ENCODE results near the gene ASIP.
"Not testable (repeated sequence)": the region's sequence is repeated elsewhere in the genome, so short reads cannot be mapped to it uniquely, and the experiment has no call there.

ASIP gene

DNA sequence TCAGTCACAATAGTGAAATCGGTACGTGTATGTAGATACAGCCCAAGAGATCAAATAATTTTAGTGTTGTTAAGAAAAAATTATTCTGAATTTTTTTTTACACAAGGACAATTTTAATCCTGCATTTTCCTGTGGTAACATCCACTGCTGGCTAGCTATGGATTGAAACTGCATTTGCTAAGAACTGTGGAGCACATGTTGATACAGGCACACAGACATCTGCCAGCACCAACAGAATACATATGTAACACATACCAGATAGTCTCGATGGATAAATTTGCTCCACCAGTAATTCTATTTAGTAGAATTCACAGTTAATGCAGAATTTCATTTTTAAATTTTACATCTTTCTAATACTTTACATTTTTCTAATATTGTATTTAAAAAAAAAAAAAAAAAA lies 2.2 kb downstream of the ASIP start:
- no peak for DNase-seq

DNA sequence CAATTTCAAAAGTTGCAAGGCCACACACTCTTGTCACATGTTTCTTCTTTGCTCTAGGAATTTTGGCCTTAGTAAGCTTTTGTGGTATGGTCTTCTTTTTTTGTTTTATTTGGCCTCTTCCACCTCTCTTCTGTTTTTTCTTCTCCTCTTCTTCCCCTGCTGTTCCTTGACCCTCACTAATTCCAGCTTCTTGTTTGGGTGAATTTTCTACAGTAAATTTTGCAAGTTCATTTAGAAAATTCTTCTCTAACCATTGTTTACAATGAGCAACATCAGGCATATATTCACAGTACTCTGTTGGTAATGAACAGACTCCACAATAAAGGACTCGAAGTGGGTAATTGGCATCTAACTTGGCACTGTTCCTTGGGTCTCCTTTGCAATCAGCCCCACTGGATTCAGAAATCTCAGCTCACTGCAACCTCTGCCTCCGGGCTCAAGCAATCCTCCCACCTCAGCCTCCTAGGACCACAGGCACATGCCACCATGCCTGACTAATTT lies 5.0 kb downstream of the ASIP start:
- no peak for DNase-seq

DNA sequence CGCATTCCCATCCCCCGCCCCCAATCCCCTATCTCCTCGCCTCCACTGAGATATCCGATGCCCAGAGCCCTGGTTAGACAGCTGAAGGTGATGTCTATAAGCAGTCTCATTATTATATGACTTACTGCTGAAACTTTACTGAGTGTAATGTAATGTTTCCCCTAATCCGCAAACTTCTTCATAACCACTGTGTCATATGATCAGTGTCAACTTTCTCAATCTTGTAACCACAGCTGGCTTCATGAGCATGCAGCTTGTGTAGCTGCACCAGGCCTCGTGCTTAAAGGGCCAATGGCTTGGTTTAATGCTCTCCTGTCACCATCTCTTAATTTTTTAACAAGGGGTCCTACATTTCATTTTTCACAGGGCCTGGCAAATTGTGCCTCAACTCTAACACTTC lies 8.1 kb downstream of the ASIP start:
- no peak for DNase-seq

DNA sequence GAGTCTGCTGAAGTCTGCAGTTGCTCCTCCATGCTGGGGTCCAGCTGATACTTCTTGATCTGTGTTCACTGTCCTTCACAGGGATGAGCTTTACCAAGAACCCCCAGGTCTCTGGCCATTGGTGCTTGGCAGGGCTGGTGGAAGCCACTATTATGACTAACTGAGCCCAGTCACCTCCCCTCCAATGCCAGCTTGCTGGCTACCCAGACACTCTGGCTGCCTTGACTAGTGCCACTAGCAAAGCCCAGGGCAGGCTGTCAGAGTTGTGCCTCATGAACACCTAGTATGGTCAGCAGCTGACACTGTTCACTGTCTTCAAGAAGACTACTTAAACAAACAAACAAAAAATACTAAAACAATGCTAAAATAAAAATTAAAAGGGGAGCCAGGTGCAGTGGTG lies 8.8 kb downstream of the ASIP start:
- no peak for DNase-seq

DNA sequence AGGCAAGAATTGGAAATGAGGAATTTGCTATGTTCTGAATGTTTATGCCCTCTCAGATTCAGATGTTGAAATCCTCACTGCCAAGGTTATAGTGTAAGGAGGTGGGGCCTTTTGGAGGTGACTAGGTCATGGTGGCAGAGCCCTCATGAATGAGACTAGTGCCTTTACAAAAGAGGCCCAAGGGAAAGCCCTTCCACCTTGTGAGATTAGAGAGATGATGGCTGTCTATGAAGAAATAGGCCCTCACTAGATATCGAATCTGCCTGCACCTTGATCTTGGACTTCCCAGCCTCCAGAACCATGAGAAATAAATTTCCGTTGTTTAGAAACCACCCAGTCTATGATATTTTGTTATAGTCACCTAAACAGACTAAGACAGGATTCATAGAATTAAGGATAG lies 10.4 kb downstream of the ASIP start:
- DNase-seq = no peak

DNA sequence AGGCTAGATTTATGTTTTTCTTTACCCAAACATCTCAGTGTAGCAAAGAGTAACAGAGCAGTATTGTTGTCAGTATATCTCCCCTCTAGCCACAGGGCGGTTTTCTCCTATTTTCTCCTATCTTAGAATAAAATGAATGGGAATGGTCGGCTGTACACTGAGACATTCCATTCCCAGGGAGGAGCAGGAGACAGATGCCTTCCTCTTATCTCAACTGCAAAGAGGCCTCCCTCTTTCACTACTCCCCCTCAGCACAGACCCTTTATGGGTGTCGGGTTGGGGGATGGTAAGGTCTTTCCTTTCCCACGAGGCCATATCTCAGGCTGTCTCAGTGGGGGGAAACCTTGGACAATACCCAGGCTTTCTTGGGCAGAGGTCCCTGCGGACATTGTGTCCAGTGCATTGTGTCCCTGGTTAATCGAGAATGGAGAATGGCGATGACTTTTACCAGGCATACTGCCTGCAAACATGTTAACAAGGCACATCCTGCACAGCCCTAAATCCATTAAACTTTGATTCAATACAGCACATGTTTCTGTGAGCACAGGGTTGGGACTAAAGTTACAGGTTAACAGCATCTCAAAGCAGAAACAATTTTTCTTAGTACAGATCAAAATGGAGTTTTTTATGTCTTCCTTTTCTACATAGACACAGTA lies 11.3 kb downstream of the ASIP start:
- DNase-seq = not testable (repeated sequence)

DNA sequence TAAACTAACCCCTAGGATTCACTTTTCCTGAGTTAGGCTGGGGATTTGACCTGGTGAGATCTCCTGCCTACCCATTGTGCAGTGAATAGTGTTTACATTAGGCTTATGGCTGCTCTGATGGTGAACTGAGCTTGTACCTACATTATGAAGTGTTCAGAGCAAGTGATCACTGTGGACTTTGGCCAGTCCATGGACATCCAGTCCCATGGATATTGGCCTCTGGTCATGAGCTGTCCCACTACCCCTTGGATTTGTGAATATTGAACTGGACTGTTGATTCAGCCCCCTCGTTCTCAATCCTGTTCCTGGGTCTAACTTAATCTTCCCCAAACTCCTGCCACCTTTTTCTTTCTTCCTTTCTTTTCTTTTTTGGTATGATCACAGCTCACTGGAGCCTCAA lies 13.8 kb downstream of the ASIP start:
- DNase-seq = no peak

DNA sequence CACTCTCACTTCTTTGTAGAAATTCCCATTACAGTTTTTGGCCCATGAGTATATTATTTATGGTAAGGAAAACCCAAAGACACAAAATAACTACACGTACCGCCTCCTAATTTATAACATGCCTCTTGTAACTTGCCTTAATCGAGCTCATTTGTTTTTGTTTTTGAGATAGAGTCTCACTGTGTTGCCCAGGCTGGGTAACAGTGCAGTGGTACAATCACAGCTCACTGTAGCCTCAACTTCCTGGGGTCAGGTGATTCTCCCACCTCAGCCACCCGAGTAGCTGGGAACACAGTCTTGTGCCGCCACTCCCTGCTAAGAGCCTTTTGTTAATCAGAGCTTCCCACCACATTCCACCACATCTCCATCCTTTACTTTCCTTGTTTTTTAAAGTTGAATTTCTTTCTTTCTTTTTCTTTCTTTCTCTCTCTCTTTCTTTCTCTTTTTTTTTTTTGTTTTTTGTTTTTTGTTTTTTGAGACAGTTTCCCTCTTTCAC lies 15.5 kb downstream of the ASIP start:
- no peak for DNase-seq

DNA sequence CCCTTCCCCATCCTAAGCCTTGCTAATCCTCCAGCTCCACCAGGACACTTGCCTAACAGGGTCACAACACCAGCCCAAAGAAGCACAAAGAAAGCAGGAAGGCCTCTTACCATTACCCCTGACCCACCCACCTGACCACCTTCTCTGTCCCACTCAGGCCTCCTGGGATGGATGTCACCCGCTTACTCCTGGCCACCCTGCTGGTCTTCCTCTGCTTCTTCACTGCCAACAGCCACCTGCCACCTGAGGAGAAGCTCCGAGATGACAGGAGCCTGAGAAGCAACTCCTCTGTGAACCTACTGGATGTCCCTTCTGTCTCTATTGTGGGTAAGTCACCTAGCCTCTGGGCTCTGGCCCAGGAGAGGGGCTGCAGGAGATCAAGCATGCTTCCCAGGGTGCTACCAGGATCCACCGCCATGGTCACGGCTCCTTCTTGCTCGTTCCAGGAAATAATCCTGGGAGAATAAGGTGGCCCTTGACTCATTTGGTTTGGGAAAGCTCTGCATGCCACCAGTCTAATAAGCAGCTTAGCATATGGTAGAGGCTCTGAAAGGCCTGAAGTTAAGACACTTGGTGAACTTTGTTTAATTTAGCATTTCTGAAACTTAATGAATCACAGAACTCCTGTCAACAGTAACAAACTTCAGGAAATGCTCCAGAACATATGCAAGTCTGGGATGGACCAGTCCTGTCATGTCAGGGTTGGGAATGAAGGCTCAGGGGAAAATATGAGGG lies 19.2 kb downstream of the ASIP start:
- DNase-seq = no peak

DNA sequence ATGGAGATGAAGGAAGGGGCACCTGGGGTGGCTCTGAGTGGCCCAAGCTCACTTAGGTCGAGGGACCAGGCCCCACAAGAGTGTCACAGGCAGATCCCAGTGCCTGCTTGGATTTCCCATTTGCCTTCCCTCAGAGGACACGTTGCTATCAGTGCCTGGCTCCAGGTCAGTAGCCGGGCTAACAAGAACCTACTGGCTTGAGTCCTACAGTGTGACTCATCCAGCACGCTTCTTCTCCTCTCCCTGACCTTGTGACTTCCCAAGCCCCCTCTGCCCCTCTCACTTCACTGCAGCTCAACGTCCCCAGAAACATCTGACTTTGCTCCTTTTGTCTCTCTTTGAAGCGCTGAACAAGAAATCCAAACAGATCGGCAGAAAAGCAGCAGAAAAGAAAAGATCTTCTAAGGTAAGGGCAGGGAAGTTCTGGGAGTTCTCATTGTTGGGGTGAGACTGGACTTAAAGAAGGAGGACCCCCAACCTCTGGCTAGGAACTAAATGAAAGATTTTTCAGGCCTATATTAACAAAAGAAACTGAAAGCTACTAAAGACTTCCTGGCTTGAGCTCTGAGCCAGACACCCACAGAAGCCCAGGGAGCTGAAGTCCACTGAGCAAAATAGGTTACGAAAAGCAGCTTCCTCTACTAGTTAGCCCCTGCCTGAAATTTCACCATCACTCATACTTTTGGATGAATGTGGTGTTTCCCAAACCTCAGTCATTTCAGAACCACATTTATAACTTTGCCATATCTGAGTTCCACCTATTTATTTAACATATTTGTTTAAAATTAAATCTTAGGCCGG lies 21.5 kb downstream of the ASIP start:
- DNase-seq = no peak

DNA sequence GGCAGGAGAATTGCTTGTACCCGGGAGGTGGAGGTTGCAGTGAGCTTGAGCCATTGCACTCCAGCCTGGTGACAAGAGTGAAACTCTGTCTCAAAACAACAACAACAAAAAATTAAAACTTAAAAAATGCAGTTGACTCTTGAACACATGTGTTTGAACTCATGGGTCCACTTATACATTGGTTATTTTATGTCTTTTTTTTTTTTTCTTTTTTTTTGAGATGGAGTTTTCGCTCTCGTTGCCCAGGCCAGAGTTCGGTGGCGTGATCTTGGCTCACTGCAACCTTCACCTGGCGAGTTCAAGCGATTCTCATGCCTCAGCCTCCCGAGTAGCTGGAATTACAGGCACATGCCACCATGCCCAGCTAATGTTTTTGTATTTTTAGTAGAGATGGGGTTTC lies 22.2 kb downstream of the ASIP start:
- DNase-seq = not testable (repeated sequence)

DNA sequence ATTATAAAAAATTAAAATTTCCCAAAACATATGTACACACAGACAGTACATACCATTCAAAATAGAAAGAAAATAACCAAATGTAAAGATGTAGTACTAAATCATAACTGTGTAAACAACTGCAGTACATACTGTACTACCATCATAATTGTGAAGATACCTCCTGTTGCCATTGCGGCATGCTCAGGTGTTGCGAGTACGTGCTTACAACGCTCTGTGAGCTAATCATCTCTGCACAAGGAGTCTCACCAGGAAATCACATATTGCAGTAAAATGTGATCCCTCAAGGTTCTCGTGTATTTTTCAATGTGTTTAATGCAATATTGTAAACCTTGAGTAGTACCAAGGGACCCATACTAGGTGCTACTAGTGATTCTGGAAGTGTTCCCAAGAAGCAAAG lies 22.9 kb downstream of the ASIP start:
- no peak for DNase-seq

DNA sequence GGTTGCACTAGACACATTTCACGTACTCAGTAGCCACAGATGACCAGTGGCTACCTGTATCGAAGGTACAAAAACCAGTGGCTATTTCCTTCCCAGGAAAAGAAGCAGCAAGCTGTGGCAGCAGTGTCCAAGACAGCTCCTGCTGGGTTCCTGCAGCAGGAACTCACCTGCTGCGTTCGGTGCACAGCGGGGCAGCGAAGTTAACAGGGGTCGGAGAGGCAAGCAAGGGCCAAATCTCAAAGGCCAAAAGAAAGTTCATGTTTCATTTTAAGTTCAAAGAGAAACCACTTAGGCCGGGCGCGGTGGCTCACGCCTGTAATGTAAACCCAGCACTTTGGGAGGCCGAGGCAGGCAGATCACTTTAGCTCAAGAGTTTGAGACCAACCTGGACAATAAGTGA lies 26.9 kb downstream of the ASIP start:
- no peak for DNase-seq

DNA sequence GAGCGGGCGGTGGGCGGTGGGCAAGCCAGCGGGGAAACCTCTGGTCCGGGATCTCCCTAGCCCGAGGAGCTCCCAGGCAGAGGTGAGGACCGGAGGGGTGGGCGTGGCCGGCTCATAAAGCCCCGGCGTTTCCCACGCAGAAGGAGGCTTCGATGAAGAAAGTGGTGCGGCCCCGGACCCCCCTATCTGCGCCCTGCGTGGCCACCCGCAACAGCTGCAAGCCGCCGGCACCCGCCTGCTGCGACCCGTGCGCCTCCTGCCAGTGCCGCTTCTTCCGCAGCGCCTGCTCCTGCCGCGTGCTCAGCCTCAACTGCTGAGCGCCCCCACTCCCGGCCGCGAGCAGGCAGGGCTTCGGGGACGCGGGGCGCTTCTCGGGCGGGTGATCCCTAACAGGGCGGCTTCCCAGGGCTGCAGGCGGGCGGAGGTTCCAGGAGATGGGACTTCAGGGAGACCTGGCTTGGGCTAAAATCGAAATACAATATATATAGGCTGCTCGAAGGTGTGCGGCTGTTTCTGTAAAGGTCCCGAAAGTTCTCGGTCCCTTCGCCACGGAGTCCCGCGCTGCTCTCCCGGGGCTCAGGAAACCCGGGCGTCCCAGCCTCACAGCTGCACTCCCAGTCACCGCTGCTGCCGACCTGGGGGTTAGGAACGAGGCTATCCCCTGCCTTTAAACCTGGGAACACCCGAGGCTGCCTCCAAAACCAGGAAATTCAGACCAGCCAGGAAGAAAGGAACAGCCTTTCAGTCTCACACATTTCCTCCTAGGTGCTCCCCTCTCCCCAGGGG lies 27.8 kb downstream of the ASIP start:
- no peak for DNase-seq

DNA sequence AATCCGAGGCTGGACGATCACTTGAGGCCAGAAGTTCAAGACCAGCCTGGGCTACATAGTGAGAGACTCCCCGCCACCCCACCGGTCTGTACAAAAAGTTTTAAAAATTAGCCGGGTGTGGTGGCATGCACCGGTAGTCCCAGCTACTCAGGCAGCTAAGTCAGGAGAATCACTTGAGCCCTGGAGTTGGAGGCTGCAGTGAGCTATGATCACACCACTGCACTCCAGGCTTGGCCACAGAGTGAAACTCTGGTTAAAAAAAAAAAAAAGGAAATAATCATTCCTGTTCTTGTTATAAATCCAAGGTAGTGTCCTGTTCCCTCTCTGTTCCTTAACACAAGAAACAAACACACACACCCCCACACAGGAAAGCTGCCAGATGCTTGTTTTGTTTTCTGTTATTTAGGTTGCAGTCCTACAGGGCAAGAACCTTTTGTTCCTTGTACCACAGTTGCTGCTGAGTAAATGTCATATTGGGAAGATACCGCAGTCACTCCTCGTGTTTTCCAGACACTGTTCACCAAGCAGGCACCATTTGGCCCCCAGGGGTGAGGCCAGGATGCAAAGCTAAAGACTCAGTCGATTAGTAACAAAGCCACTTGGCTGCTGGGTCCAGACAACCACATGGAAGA lies 28.9 kb downstream of the ASIP start:
- DNase-seq = no peak

DNA sequence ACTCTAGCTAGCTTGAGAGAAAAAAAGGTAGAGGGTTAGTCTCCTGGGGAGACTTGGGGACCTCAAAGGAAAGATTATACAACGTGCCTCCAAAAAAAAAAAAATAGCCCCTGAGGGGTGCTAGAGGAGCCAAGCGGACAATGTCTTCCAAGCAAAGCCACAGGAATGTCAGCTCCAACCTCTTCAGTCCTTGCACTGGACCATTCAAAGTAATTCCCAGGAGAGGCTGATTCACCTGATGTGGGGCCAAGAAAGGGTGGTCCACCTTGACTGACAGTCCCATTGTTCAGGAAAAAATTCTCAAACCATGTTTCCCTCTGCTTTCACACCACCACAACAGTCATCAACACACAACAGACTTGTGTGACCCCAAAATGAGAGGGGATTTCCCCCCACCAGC lies 30.7 kb downstream of the ASIP start:
- no peak for DNase-seq

DNA sequence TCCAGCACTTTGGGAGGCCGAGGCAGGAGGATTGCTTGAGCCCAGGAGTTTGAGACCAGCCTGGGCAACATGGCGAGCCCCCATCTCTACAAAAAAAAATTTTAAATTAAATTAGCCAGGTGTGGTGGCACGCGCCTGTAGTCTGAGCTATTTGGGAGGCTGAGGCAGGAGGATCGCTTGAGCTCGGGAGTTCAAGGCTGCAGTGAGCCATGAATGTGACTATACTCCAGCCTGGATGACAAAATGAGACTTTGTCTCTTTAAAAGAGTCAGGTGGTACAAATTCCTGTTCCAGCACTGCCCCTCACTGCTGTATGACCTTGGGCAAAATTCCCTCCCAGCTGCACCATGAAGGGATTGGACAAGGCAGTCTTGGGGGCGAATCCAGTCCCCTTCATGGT lies 33.5 kb downstream of the ASIP start:
- DNase-seq = no peak

DNA sequence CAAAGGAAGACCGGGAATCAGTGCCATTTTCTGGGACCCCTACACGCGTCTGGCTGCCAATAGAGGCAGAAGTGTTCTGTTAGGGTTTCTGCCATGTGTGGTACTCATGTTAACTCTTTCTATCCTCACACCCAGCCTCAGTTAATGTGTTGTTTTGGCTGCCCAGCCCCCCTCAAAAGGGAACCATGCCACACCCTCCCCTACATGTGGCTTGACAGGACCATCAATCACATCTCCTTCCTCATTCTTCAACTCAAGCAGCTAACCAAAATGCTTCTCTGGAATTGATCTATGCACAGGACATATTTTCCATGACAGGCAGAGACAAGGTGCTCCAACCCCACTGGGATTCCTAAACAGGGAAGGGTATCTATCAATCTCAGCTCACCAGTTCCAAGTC lies 40.0 kb downstream of the ASIP start:
- no peak for DNase-seq

DNA sequence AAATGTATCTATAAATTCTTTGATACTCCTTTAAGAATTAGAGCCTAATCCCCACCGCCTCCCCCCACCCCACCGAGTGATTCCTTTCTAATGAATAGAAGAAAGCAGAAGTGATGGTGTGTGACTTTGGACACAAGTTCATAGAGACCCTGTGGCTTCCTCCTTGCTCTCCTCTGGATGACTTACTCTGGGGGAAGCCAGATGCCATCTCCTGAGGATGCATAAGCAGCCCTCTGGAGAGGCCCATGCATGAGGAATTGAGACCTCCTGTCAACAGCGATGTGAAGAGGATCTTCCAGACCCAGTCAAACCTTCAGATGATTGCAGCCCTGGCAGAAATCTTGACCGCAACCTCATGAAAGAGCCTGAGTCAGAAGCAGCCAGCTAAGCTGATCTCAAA lies 40.8 kb downstream of the ASIP start:
- DNase-seq = no peak

DNA sequence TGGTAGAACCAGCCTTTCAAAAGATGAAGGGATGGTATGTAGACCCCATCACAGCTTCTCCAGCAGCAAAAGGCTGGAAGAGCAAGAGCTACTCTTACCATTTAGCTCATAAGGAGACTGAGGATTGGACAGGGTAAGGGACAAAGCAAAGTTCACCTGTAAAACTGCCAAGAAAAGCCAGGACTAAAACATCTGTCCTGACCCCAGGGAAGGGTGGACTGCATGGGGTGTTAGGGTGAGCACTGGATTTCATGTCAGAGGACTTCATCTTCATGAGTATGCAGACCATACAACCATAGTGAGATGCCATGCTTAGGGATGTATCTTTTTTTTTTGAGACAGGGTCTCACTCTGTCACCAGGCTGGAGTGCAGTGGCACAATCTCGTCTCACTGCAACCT lies 42.6 kb downstream of the ASIP start:
- DNase-seq = no peak

DNA sequence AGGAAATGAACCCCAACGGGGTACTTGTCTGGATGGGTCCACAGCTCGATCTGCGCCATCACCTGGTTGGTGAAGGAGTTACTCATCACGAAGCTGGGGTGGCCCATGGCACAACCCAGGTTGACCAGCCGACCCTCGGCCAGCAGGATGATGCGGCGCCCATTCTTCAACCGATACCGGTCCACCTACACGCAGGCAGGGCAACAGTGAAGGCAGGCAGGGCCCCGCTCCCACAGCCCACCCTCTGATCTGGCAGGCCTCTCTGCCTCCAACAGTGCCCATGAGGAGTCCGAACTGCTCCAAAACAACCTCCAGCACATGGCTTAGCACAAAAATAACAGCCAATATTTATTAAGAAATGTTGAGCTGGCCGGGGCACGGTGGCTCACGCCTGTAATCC lies 44.2 kb downstream of the ASIP start:
- no peak for DNase-seq

DNA sequence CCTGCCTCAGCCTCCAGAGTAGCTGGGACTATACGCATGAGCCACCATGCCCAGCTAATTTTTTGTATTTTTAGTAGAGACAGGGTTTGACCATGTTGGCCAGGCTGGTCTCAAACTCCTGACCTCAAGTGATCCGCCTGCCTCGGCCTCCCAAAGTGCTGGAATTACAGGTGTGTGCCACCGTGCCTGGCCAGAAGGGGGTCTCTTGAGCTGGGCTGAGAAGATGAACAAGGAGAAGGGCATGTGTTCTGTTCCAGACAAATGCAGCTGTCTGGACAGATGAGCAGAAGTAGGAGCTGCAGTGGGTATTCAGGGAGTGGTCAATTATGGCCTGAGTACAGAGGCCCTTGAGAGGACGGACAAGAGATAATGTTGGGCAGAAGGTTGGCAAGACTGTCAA lies 46.3 kb downstream of the ASIP start:
- DNase-seq = not testable (repeated sequence)
